GM19023 (cell line): ENCODE data around the gene PTPN2.
"Not testable (repeated sequence)": the region's sequence is repeated elsewhere in the genome, so short reads cannot be mapped to it uniquely, and the experiment has no call there.

Experiments
- ATAC-seq: cut with Tn5 transposase; IDR thresholded peaks from one replicate; pipeline ENCODE4 v1.9.1; 2021; ENCODE audit warnings: mild to moderate bottlenecking, moderate library complexity; ENCODE audit not compliant: unreplicated experiment

PTPN2 gene

DNA sequence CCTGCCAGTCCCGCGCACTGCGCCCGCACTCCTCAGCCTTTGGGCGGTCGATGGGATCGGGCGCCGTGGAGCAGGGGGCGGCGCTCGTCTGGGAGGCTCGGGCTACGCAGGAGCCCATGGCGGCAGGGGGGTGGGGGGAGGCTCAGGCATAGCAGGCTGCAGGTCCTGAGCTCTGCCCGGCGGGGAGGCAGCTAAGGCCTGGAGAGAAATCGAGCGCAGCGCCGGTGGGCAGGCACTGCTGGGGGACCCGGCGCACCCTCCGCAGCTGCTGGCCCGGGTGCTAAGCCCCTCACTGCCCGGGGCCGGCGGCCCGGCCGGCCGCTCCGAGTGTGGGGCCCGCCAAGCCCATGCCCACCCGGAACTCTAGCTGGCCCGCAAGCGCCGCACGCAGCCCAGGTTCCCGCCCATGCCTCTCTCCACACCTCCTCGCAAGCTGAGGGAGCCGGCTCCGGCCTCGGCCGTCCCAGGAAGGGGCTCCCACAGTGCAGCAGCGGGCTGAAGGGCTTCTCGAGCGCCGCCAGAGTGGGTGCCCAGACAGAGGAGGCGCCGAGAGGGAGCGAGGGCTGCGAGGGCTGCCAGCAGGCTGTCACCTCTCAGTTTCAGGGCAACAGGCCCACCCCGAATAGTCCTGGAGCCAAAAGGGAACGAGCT, 107.1 kb downstream of the PTPN2 start:
- ATAC-seq = no peak

DNA sequence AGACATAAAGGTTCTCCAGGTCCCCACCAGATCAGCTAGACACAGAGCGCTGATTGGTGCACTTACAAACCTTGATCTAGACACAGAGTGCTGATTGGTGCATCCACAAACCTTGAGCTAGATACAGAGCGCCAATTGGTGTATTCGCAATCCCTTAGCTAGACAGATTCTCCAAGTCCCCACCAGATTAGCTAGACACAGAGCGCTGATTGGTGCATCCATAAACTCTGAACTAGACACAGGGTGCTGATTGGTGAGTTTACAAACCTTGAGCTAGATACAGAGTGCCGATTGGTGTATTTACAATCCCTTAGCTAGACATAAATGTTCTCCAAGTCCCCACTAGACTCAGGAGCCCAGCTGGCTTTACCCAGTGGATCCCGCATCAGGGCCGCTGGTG, 107.6 kb downstream of the PTPN2 start:
- not testable (repeated sequence) for ATAC-seq

DNA sequence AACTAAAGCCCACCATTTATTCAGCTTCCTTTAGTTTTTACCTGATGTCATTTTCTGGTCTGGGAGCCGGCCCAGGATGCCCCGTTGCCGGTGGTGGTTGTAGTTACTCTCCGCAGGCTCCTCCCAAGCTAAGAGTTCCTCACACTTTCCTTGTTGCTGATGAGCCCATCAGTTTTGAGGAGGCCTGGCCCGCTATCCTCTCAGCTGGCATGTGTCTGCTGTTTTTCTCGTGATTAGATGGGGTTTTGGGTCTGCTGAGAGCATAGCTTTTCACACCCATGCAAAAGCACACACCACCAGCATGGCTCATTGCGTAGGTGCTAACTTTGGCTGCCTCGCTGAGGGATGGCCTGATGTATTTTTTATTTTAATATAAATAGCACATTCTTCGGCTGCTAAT, 109.1 kb downstream of the PTPN2 start:
- ATAC-seq = no peak

DNA sequence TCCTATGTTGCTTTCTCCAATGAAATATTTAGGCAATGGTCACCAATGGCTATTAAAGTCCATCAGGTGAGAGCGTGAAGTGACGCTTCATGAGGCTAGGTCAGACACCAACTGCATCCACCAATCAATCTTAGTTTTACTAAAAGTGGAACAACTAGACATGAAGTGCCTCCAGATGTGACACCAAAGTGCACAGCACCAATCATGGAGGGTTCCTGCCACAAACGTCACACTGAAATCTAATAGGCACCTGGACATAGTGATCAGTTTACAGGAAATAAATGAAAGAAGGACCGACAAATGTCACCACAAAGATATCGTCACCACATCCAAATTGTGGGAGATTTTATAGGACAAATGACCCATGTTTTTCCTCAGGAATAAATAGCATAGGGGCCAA, 110.7 kb downstream of the PTPN2 start:
- ATAC-seq = no peak

DNA sequence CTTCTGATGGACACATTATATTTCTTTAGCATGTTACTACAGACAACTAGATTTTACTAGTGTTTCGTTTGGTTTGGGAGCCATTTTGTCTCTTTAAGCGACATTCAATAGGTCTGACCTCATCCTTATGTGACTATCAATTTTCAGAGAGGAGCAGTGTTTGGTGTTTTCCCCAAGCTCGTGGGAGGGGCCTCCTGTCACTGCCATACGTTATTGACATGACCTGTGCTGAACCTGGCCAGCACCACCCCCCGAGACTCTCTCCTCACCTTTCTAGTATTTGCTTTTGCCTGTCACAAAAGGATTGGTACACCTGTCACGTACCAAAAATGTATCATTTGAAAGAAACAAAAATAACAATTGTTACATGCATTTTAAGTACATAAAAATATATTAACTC, 111.9 kb downstream of the PTPN2 start:
- no peak for ATAC-seq

DNA sequence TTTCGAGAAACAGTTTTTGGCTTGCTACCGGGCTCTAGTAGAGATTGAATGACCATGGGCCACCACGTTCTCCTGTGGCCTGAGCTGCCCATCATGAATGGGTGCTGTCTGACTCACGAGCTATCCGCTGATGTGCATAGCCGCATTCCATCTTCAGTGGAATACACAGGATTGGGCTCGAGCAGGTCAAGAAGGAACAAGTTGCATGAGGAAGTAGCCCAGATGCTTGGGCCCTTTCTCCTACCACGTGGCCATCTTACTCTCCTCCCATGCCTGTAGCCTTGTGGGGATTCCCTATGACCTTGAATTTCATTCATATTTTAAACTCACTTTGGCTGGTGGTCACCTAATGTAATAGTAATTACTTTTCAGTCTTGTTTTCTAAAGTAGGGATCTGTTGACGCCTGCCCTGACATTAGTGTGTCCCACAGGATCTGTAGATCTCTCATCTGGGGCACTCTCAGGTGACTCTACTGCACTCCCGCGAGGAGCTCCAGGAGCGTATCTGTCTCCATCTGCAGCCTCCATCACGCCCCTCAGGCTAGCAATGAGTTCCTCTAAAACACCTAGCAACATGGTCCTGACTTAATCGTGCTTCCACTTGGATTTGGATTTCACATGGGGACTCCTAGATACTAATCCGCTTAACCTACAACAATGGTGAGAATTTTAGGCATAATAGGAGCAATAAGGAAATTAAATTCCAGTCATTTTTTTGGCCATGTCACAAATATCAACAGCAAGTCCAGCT, 113.4 kb downstream of the PTPN2 start:
- no peak for ATAC-seq

DNA sequence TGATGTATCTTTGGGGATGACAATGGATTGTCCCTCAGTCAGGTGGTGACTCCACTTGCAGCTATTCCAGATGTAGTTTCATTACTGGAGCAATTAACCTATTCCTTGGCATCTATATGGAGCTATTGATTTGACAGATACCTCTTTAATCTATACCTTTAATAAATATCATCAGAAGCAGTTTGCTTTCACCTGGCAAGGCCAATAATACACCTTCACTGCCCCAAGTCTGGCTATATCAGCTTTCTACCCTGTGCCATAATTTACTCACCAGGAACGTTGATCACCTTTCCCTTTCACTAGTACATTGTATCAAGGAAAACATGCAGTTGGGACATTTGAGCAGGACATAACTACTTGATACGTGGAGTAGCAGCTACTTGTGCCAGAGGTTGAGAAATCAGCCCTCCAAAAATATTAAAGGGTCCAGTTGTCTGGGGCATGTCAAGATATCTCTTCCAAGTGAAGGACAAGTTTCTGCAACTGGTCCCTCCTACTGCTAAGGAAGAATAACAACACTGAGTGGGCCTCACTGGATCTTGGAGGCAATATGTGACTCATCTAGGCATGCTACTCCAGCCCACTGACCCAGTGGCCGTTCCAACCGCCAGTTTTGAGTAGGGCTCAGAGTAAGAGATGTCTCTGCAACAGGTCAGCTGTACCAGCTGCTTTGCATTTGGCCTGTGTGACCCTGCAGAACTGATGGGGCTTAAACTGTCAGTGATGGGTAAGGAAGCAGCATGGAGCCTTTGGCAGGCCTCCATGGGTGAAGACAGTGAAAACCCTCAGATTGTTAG, 114.2 kb downstream of the PTPN2 start:
- no peak for ATAC-seq

DNA sequence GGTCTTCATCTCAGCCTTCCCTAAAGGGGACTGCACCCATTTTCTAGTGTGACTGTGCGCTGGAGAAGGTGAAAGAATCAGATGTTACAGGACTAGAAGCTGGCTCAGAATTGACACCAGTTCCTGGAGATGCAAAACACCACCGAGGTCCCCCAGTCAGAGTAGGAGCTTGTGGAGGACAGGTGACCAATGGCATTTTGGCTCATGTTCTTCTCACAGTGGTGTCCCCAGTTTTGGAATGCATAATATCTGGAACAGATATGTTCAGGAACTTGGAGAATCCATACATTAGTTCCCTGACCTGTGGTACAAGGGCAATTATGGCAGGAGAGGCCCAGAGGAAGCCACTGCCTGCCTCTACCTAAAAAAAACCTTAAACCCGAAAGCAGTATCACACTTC, 114.9 kb downstream of the PTPN2 start:
- no peak for ATAC-seq

DNA sequence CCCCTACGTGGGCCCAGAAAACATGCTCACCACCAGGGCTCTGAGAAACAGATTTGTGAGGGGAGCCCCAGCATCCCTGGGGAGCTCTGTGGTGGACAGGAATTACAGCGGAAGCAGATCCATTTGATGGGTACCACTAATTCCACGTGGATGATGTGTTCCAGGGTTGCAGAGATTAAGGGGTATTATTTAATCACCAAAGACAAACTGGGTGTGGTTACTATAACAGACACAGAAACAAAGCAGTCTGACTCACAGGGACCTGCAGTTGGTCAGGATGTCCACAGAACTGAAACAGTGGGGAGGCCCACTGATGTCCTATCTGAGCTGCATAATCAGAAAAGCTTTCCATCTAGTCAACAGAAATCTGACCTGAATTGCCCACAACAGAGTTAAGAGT, 115.4 kb downstream of the PTPN2 start:
- no peak for ATAC-seq

DNA sequence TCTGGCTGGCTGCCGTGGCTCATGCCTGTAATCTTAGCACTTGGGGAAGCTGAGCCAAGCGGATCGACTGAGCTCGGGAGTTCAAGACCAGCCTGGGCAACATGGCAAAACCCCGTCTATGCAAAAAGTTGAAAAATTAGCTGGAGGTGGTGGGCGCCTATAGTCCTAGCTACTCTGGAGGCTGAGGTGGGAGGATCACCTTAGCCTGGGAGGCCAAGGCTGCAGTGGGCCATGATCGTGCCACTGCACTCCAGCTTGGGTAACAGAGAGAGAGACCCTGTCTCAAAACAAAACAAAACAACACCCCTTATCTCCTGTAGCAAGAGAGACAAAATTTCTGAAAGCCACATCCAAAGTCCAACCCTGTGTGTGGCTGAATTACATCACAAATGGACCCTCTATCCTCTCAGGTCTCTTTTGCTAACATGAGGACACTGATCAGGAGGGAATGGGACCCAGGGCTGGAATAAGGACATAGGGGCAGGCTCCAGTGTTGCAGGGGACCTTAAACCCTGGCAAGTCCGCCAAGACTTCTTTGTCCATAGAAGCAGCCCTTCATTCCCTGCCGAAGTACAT, 116.4 kb downstream of the PTPN2 start:
- ATAC-seq = no peak

DNA sequence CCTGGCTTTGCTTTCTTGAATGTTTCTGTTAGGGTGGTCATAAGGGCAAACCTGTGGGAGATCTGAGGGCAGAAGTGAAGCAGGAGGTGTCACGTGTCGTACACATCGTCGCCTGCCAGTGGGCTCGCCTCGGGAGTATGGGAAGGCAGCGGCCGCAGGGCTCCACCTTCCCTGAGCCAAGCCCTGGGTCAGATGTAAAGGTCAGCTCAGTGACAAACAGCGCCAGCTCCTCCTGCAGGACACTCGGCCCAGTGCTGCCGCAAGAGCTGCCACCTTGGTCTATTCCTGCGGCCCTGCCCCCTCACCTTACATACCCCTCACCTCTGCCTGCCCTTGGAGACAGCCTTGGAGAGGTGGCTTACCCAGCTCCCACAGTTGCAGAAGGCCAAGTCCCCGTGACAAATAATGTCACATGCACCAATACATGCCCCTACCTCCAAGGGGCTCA, 117.0 kb downstream of the PTPN2 start:
- ATAC-seq = no peak

DNA sequence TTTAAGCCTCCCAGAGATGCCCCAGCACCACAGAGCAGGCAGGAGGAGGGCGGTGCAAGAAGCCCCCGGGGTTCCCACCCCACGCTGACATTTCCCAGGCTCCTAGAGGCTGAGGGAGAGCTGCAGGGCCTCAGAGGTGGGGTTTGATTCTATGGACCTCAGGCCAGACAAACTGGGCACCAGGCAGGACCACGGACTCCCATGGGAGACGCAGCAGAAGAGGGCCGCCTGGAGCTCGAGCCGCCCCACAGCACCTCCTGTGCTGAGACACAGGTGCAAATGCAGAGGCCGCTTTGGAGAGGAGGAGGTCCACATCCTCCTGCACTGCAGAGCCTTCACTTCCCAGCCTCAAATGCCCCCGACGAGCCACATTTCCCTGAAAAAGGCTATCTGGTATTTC, 118.5 kb downstream of the PTPN2 start:
- ATAC-seq = no peak

DNA sequence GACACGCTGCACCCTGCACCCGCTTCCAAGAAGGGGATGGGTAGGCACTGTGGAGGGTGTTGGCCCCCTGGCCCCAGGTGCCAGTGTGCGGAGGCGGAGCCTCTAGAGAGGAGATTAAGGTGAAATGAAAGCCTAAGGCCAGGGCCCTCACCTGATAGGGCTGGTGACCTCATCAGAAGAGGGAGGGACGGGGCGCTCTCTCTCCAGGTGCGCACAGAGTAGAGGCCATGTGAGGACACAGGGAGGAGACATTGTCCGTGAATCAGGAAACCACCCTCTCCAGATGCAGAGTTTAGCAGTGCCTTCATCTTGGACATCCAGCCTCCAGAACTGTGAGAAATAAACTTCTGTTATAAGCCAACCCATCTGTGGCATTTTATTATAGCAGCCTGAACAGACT, 118.9 kb downstream of the PTPN2 start:
- ATAC-seq = no peak

DNA sequence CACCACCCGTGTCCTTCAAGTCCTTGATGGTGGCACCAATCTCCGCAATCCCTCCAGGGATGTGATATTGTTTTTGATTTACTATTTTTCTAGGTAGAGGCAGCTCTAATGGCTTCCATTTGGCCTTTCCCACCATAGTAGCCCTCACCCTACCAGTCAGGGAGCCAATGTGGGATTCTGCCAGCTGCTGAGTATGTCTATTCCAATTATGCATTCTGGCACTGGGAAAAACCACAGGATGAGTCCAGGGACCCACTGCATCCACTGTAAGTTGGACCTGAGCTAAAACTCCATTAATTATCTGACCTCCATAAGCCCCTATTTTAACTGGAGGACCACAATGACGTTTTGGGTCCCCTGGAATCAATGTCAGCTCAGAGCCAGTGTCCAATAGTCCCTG, 125.5 kb downstream of the PTPN2 start:
- not testable (repeated sequence) for ATAC-seq

DNA sequence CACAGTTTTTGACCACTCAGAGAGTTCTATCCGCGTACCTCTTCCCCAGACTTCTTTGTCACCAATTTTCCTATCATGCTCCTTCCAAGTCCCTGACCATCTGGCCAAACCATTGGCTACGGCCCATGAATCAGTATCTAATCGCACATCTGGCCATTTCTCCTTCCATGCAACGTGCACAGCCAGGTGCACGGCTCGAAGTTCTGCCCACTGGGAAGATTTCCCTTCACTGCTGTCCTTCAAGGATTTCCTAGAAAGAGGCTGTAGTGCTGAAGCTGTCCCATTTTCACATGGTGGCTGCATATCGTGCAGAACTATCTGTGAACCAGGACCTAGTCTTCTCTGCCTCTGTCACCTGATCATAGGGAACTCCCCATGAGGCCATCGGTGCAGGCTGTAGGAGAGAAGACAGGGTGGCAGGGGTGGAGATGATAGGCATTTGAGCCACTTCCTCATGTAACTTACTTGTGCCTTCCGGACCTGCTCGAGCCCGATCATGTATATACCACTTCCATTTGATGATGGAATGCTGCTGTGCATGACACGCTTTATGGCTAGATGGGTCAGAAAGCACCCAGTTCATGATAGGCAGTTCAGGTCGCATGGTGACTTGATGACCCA, 127.3 kb downstream of the PTPN2 start:
- not testable (repeated sequence) for ATAC-seq

DNA sequence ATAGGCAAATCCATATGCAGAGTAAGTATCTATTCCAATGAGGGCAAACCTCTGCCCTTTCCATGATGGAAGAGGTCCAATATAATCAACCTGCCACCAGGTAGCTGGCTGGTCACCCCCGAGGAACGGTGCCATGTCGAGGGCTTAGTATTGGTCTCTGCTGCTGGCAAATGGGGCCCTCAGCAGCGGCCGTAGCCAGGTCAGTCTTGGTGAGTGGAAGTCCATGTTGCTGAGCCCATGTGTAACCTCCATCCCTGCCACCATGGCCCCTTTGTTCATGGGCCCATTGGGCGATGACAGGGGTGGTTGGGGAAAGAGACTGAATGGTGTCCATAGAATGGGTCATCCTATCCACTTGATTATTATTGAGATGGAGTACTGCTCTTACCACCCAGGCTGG, 128.4 kb downstream of the PTPN2 start:
- not testable (repeated sequence) for ATAC-seq

DNA sequence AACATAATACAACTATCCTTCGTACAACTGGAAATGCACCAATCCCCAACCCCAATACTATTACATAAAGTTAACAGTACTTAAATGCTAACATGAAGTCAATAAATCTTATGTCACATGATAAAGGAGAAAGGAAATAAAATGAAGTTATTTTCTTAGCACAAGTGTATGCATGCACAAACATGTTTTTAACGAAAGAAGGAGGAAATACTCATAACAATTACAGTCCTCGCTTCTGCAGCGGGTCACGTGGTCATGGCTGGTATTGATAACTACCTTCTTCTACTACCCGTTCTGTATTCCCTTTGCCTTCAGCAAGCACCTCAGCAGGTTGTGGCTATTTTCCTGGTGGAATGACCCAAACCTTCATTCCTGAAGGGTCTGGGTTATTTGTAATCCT, 129.5 kb downstream of the PTPN2 start:
- no peak for ATAC-seq

DNA sequence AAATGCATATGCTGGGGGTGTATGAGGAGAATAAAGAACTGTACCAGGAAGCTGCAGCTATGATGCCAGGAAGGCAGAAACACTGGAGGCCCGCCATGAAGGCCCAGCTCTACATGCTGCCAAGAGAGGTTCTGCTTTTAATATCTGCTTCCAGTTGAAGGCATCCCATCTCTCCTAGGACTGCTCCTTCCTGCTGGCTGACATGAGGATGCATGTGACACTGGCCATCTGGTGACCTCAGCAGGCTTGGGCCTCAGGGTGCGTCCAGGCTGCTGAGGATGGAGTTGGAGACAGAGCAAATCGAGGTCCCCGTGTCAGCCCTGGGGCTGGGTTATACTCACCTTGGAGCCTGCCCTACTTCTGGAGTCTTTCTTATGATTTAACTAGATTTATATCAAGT, 132.1 kb downstream of the PTPN2 start:
- ATAC-seq = no peak

DNA sequence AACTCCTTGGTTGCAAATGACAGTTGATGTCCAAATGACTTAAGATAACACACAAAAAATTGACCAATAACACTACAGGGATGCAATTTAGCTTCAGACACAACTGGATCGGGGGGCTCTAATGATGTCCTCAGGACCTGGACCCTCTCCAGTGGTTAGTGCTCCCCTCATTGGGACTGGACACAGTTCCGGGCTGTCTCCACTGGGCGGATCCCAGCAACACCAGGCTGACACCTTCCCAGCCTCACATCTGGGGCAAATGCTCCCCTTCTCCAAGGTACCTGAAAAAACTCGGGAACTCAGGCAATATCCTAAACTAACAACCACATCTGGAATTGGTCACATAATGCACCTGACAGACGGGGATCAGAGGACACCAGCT, 132.5 kb downstream of the PTPN2 start:
- ATAC-seq = no peak

DNA sequence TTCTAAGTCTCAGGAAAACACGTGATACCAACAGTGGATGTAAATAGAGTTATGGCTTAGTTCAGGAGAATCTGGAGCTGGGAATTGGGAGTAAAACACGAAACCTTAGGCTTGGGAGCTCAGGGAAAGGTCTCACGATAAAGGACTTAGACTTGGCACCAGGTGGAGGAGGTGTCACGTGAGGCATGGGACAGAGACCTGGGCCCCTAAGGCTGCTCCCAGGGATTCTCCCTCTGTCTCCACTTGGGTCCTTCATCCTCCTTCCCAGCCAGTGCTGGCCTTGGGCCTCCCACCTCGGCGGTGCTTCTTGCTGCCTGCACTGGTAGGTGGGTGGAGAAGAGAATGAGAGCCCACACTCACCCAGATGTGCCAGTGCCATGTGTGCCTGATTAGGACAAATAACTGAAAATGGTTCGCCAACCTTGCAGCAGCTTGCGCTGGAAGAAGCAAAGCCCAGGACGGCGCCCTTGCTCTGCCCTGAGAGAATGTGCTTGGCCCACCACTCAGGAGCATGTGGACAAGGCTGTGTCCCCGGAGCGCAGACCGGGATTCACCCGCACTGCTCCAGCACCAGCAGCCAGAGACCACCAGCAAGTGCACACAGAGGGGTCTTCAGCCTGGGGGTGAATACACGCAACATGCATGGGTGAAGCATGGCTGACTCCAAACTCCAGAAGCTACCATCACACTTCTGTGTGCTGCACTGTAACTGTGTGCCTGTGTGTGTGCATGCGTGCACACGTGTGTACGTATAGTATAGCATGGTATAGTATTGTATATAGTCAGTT, 133.1 kb downstream of the PTPN2 start:
- ATAC-seq = no peak
